Activated T-cell treated with anti-CD3 and anti-CD28 coated beads for 48 hours (primary cell): ENCODE data around the gene SRPK1.
"Not testable (repeated sequence)": the region's sequence is repeated elsewhere in the genome, so short reads cannot be mapped to it uniquely, and the experiment has no call there.

Experiments used
- DNase-seq: peaks from one replicate; pipeline ENCODE4 v3.0.0-alpha.2; 2020; ENCODE audit warnings: low read depth

Gene SRPK1

DNA sequence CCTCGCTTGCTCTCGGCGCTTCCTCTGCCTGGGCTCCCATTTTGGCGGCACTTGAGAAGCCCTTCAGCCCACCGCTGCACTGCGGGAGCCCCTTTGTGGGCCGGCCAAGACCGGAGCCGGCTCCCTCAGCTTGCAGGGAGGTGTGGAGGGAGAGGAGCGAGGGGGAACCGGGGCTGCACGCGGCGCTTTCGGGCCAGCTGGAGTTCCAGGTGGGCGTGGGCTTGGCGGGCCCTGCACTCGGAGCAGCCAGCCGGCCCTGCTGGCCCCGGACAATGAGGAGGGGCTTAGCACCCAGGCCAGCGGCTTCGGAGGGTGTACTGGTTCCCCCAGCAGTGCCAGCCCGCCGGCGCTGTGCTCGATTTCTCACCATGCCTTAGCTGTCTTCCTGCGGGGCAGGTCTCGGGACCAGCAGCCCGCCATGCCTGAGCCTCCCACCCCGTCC lies 10.2 kb upstream of the SRPK1 start:
- DNase-seq: no peak

DNA sequence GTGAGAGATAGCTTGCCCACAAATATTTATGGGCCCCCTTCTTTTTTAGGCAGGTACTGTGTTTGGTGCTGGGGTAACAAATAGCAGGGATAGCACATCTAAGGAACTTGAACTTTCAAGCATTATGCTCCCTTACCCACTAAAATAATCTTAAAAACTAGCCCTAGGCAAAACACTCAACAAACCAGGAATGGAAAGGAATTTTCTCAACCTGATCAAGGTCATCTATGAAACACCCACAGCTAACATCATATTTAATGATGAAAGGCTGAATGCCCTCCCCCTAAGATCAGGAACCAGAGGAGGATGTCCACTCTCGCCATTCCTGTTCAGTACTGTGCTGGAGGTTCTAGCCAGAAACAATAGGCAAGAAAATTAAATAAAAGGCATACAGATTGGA lies 8.7 kb upstream of the SRPK1 start:
- DNase-seq: no peak

GRCh38 chr6:35926509-35927215 lies 5.8 kb upstream of the SRPK1 start:
- DNase-seq: no peak

DNA sequence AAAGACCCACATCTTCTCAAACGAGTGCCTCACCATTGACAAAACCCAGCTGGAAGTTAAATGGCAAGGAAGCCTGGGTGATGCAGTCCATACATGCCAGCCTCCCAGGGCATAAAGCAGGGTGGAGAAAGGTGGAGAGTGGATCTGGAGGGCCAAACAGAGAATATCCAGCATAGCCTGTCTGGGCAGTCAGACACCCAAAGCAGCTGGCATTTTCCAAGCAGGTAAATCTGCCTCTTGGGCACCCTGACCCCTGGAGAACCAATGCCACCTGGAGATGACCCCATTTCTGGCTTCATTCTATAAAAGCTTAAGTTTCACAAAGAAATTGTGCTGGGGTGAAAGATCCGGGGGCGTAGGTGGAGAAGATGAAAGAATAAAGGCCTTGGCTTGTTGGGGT lies 5.1 kb upstream of the SRPK1 start:
- no peak for DNase-seq

DNA sequence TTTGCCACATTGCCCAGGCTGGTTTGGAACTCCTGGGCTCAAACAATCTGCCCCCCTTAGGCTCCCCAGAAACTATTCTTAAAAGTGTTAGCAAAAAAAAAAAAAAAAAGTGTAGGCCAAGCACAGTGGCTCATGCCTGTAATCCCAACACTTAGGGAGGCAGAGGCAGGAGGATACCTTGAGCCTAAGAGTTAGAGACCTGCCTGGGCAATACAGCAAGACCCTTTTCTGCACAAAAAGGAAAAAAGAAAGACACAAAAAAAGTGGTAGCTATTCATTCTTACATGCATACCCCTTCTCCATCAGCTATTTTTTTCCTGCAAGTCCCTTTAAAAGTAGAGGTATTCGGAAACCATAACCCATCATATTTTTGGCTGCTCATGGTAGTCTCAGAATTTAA lies 3.2 kb upstream of the SRPK1 start:
- DNase-seq: no peak

DNA sequence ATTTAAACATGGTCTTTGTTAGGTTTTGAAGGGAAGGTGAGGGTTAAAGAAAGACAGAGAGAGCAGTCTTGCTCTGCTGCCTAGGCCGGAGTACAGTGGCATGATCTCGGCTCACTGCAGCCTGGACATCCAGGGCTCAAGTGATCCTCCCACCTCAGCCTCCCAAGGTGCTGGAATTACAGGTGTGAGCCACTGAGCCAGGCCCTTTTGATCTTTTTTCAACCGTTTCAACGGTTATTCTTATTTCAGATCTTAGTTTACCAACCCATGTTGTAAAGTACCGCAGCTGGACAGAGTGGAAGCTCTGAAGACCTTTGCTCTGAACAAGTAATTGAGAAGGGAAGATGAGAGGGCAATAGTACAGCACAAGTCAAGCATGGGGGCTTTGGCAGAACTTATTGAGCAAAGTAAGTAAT lies 1.2 kb upstream of the SRPK1 start:
- DNase-seq: no peak

- peak; percentile 40 for DNase-seq
These were observed 809 bp downstream of the SRPK1 start for GRCh38 chr6:35919827-35920751.

GRCh38 chr6:35919085-35919826 lies 1.6 kb downstream of the SRPK1 start:
- DNase-seq: no peak

- DNase-seq: not testable (repeated sequence)
These were observed 4.0 kb downstream of the SRPK1 start for GRCh38 chr6:35916893-35917292.

DNA sequence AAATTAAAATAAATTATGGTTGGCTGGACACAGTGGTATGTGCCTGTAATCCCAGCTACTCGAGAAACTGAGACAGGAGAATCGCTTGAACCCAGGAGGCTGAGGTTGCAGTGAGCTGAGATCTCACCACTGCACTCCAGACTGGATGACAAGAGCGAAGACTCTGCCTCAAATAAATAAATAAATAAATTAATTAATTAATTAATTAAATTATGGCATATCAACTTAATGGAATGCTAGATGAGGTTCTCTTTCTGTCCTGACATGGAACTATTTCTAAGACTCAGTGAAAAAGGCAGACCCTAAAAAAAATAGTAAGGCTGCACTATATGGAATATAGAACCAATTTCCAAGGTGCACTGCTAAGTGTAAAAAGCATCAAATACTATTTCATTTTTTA lies 4.8 kb downstream of the SRPK1 start:
- no peak for DNase-seq

DNA sequence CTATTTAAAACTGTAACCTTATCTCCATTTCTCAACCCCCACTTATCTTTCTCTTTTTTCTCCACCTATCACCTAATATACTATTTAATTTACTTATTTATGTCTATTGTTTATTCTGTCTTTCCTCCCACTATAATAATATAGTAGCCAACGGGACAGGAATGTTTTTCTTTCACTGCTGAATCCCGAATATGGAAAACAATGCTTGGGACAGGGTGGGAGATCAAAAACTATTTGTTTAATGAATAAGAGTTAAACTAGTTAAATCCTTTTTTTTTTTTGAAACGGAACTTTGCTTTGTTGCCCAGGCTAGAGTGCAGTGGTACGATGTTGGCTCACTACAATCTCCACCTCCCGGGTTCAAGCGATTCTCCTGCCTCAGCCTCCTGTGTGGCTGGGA lies 6.4 kb downstream of the SRPK1 start:
- no peak for DNase-seq

DNA sequence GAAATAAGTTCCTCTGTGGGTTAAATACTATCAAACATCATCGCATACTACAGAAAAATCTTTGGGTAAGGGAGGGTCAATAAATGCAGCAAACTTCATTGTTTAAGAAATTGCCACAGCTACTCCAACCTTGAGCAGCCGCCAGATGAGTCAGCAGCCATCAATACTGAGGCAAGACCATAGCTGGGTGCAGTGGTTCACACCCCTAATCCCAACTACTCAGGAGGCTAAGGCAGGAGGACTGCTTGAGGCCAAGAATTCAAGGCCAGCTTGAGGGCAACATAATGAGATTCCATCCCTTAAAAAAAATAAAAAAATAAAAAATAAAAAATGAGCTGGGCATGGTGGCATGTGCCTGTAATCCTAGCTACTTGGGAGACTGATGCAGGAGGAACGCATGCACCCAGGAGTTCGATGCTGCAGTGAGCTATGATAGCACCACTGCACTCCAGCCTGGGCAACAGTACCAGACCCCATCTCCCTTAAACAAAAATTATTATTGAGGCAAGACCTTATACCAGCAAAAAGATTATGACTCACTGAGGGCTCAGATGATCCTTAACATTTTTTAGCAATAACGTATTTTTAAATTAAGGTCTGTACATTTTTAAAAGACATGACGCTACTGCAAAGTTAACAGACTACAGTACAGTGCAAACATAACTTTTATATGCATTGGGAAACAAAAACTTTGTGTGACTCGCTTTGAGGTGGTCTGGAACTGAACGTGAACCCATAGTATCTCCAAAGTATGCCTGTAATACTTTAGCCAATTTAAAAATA lies 8.8 kb downstream of the SRPK1 start:
- DNase-seq: no peak

- DNase-seq: not testable (repeated sequence)
These were observed 11.3 kb downstream of the SRPK1 start for GRCh38 chr6:35909571-35909970.

DNA sequence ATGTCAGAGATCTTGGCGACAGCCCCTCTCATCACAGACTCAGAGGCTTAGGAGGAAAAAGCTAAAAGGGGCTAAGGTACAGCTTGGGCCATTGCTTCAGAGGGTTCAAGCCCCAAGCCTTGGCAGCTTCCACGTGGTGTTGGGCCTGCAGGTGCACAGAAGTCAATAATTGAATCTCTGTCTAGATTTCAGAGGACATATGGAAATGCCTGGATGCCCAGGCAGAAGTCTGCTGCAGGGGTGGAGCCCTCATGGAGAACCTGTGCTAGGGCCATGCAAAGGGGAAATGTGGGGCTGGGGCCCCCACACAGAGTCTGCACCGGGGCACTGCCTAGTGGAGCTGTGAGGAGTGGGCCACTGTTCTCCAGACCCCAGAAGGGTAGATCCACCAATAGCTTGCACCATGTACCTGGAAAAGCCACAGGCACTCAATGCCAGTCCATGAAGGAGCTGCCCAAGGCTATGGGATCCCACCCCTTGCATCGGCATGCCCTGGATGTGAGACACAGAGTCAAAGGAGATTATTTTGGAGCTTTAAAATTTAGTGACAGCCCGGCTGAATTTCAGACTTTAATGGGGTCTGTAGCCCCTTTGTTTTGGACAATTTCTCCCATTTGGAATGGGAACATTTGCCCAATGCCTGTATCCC lies 12.0 kb downstream of the SRPK1 start:
- not testable (repeated sequence) for DNase-seq

GRCh38 chr6:35907750-35908149 lies 13.1 kb downstream of the SRPK1 start:
- DNase-seq: no peak

- no peak for DNase-seq
These were observed 14.4 kb downstream of the SRPK1 start for GRCh38 chr6:35906499-35906846.

GRCh38 chr6:35905841-35906498 lies 14.9 kb downstream of the SRPK1 start:
- DNase-seq: no peak

- DNase-seq: no peak
These were observed 15.6 kb downstream of the SRPK1 start for GRCh38 chr6:35905141-35905785.

DNA sequence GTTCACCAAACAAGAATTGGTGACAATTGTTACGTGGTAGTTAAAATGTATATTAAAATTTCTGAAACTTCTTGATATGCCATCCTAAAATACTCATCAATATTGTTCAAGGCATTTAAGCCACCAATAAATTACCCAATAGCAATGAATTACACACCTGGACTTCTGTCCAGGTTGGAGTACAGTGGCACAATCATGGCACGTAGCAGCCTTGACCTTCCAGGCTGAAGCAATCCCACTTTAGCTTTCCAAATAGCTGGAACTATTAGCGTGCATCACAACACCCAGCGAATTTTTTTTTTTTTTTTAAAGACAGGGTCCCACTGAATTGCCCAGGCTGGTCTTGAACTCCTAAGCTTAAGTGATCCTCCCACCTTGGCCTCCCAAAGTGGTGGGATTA lies 17.2 kb downstream of the SRPK1 start:
- DNase-seq: no peak

DNA sequence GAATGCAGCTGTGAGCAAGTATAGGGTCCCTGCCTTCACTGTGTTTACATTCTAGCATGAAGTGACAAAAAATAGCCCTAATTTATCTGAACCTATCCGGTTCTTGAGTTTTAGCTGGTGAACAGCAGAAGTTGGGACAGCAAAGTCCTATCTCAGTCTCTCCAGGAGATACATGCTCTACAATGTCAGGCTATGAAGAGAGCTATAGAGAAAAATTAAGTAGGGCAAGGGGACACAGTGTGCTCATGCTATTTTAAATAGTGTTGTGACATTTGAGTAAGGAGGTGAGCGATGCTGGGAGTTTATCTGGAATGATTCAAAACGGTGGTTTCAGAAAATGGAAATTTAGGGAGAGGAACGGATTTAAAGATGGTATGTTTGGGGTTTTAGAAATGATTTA lies 20.4 kb downstream of the SRPK1 start:
- no peak for DNase-seq
